ENCODE results near the gene RHOU. TPM values are rescaled to one million over a fixed set of nuclear protein-coding genes. Genes with fewer than 3 reads are reported as not detected.

RHOU gene
- total RNA-seq, 1 donor from 2014 or later: 16.7 TPM

- peak overlapping the region; percentile 71 to 82 (median 81) for H3K9ac ChIP-seq (ENCODE audit: low read depth in 1 of 3, low read length in 3 of 3)
- peak overlapping the region; percentile 43 for H3K27ac ChIP-seq (ENCODE audit: low read depth, low read length)
- H3K36me3 ChIP-seq (ENCODE audit: control insufficient read depth in 3 of 3, insufficient read depth in 3 of 3, low read length in 3 of 3): peaks cover 0 to 6% (median 0%) of the 10 kb centered on the region in 3 donors
- H3K27me3 ChIP-seq (ENCODE audit: control insufficient read depth in 3 of 3, insufficient read depth in 3 of 3, low read length in 3 of 3): no peaks in the 10 kb centered on the region
- H3K4me3 ChIP-seq (ENCODE audit: low read length in 3 of 3): peak overlapping the region; percentile 77 to 80 (median 80)
- peaks cover 18 to 27% (median 24%) of the 10 kb centered on the region in 3 donors for H3K4me1 ChIP-seq (ENCODE audit: control insufficient read depth in 3 of 3, insufficient read depth in 3 of 3, low read length in 3 of 3)
- no peaks in the 10 kb centered on the region for H3K9me3 ChIP-seq (ENCODE audit: control insufficient read depth in 3 of 3, low read length in 3 of 3)
These were observed 750 bp downstream of the RHOU start for GRCh38 chr1:228735871-228736586.

- Histone ChIP-seq H3K4me3 (ENCODE audit: low read length in 3 of 3) (peak overlapping the region; percentile 77 to 80 (median 80)), H3K27ac (ENCODE audit: low read depth, low read length) (peak overlapping the region; percentile 43), H3K4me1 (ENCODE audit: control insufficient read depth in 3 of 3, insufficient read depth in 3 of 3, low read length in 3 of 3) (peaks cover 19 to 30% (median 24%) of the 10 kb centered on the region in 3 donors), H3K27me3 (ENCODE audit: control insufficient read depth in 3 of 3, insufficient read depth in 3 of 3, low read length in 3 of 3) (no peaks in the 10 kb centered on the region), H3K9me3 (ENCODE audit: control insufficient read depth in 3 of 3, low read length in 3 of 3) (no peaks in the 10 kb centered on the region), H3K36me3 (ENCODE audit: control insufficient read depth in 3 of 3, insufficient read depth in 3 of 3, low read length in 3 of 3) (peaks cover 0 to 6% (median 0%) of the 10 kb centered on the region in 3 donors), H3K9ac (ENCODE audit: low read depth in 1 of 3, low read length in 3 of 3) (peak overlapping the region; percentile 71 to 82 (median 81))
These were observed 1.7 kb downstream of the RHOU start for GRCh38 chr1:228736844-228737445.

- Histone ChIP-seq H3K27ac (ENCODE audit: low read depth, low read length) (peak overlapping the region; percentile 43), H3K4me1 (ENCODE audit: control insufficient read depth in 3 of 3, insufficient read depth in 3 of 3, low read length in 3 of 3) (peaks cover 19 to 30% (median 24%) of the 10 kb centered on the region in 3 donors), H3K27me3 (ENCODE audit: control insufficient read depth in 3 of 3, insufficient read depth in 3 of 3, low read length in 3 of 3) (no peaks in the 10 kb centered on the region), H3K4me3 (ENCODE audit: low read length in 3 of 3) (peak overlapping the region; percentile 77 to 80 (median 80)), H3K9me3 (ENCODE audit: control insufficient read depth in 3 of 3, low read length in 3 of 3) (no peaks in the 10 kb centered on the region), H3K9ac (ENCODE audit: low read depth in 1 of 3, low read length in 3 of 3) (peak overlapping the region; percentile 71 to 82 (median 81)), H3K36me3 (ENCODE audit: control insufficient read depth in 3 of 3, insufficient read depth in 3 of 3, low read length in 3 of 3) (peaks cover 3 to 11% (median 6%) of the 10 kb centered on the region in 3 donors)
These were observed 2.3 kb downstream of the RHOU start for GRCh38 chr1:228737601-228738041.

- Histone ChIP-seq H3K4me1 (ENCODE audit: control insufficient read depth in 3 of 3, insufficient read depth in 3 of 3, low read length in 3 of 3) (peaks cover 19 to 26% (median 20%) of the 10 kb centered on the region in 3 donors), H3K9me3 (ENCODE audit: control insufficient read depth in 3 of 3, low read length in 3 of 3) (no peaks in the 10 kb centered on the region), H3K4me3 (ENCODE audit: low read length in 3 of 3) (no peak overlapping the region), H3K9ac (ENCODE audit: low read depth in 1 of 3, low read length in 3 of 3) (peak overlapping the region in 2 of 3 donors; percentile 8 to 38), H3K36me3 (ENCODE audit: control insufficient read depth in 3 of 3, insufficient read depth in 3 of 3, low read length in 3 of 3) (peaks cover 13 to 28% (median 14%) of the 10 kb centered on the region in 3 donors), H3K27me3 (ENCODE audit: control insufficient read depth in 3 of 3, insufficient read depth in 3 of 3, low read length in 3 of 3) (no peaks in the 10 kb centered on the region), H3K27ac (ENCODE audit: low read depth, low read length) (no peak overlapping the region)
These were observed 4.5 kb downstream of the RHOU start for GRCh38 chr1:228739826-228740225.

GRCh38 chr1:228740543-228741317 lies 5.5 kb downstream of the RHOU start:
- no peaks in the 10 kb centered on the region for H3K9me3 ChIP-seq (ENCODE audit: control insufficient read depth in 3 of 3, low read length in 3 of 3)
- H3K27ac ChIP-seq (ENCODE audit: low read depth, low read length): no peak overlapping the region
- H3K36me3 ChIP-seq (ENCODE audit: control insufficient read depth in 3 of 3, insufficient read depth in 3 of 3, low read length in 3 of 3): peaks cover 13 to 28% (median 14%) of the 10 kb centered on the region in 3 donors
- no peak overlapping the region for H3K4me3 ChIP-seq (ENCODE audit: low read length in 3 of 3)
- H3K27me3 ChIP-seq (ENCODE audit: control insufficient read depth in 3 of 3, insufficient read depth in 3 of 3, low read length in 3 of 3): no peaks in the 10 kb centered on the region
- H3K4me1 ChIP-seq (ENCODE audit: control insufficient read depth in 3 of 3, insufficient read depth in 3 of 3, low read length in 3 of 3): peaks cover 19 to 24% (median 21%) of the 10 kb centered on the region in 3 donors
- H3K9ac ChIP-seq (ENCODE audit: low read depth in 1 of 3, low read length in 3 of 3): no peak overlapping the region

GRCh38 chr1:228742281-228742860 lies 7.1 kb downstream of the RHOU start:
- H3K4me1 ChIP-seq (ENCODE audit: control insufficient read depth in 3 of 3, insufficient read depth in 3 of 3, low read length in 3 of 3): peaks cover 8 to 19% (median 15%) of the 10 kb centered on the region in 3 donors
- H3K9me3 ChIP-seq (ENCODE audit: control insufficient read depth in 3 of 3, low read length in 3 of 3): no peaks in the 10 kb centered on the region
- H3K36me3 ChIP-seq (ENCODE audit: control insufficient read depth in 3 of 3, insufficient read depth in 3 of 3, low read length in 3 of 3): peaks cover 13 to 28% (median 18%) of the 10 kb centered on the region in 3 donors
- no peak overlapping the region for H3K4me3 ChIP-seq (ENCODE audit: low read length in 3 of 3)
- no peak overlapping the region for H3K9ac ChIP-seq (ENCODE audit: low read depth in 1 of 3, low read length in 3 of 3)
- no peak overlapping the region for H3K27ac ChIP-seq (ENCODE audit: low read depth, low read length)
- H3K27me3 ChIP-seq (ENCODE audit: control insufficient read depth in 3 of 3, insufficient read depth in 3 of 3, low read length in 3 of 3): no peaks in the 10 kb centered on the region

GRCh38 chr1:228743405-228743804 lies 8.1 kb downstream of the RHOU start:
- Histone ChIP-seq H3K9ac (ENCODE audit: low read depth in 1 of 3, low read length in 3 of 3) (no peak overlapping the region), H3K27ac (ENCODE audit: low read depth, low read length) (no peak overlapping the region), H3K4me3 (ENCODE audit: low read length in 3 of 3) (no peak overlapping the region), H3K9me3 (ENCODE audit: control insufficient read depth in 3 of 3, low read length in 3 of 3) (no peaks in the 10 kb centered on the region), H3K36me3 (ENCODE audit: control insufficient read depth in 3 of 3, insufficient read depth in 3 of 3, low read length in 3 of 3) (peaks cover 13 to 25% (median 18%) of the 10 kb centered on the region in 3 donors), H3K27me3 (ENCODE audit: control insufficient read depth in 3 of 3, insufficient read depth in 3 of 3, low read length in 3 of 3) (no peaks in the 10 kb centered on the region), H3K4me1 (ENCODE audit: control insufficient read depth in 3 of 3, insufficient read depth in 3 of 3, low read length in 3 of 3) (peaks cover 5 to 12% (median 10%) of the 10 kb centered on the region in 3 donors)

GRCh38 chr1:228744356-228744755 lies 9.1 kb downstream of the RHOU start:
- Histone ChIP-seq H3K9ac (ENCODE audit: low read depth in 1 of 3, low read length in 3 of 3) (no peak overlapping the region), H3K9me3 (ENCODE audit: control insufficient read depth in 3 of 3, low read length in 3 of 3) (no peaks in the 10 kb centered on the region), H3K27me3 (ENCODE audit: control insufficient read depth in 3 of 3, insufficient read depth in 3 of 3, low read length in 3 of 3) (no peaks in the 10 kb centered on the region), H3K27ac (ENCODE audit: low read depth, low read length) (no peak overlapping the region), H3K36me3 (ENCODE audit: control insufficient read depth in 3 of 3, insufficient read depth in 3 of 3, low read length in 3 of 3) (peaks cover 13 to 23% (median 18%) of the 10 kb centered on the region in 3 donors), H3K4me1 (ENCODE audit: control insufficient read depth in 3 of 3, insufficient read depth in 3 of 3, low read length in 3 of 3) (peaks cover 5 to 10% (median 9%) of the 10 kb centered on the region in 3 donors), H3K4me3 (ENCODE audit: low read length in 3 of 3) (no peak overlapping the region)

- Histone ChIP-seq H3K4me3 (ENCODE audit: low read length in 3 of 3) (no peak overlapping the region), H3K4me1 (ENCODE audit: control insufficient read depth in 3 of 3, insufficient read depth in 3 of 3, low read length in 3 of 3) (peaks cover 5 to 10% (median 9%) of the 10 kb centered on the region in 3 donors), H3K27me3 (ENCODE audit: control insufficient read depth in 3 of 3, insufficient read depth in 3 of 3, low read length in 3 of 3) (no peaks in the 10 kb centered on the region), H3K36me3 (ENCODE audit: control insufficient read depth in 3 of 3, insufficient read depth in 3 of 3, low read length in 3 of 3) (peaks cover 13 to 23% (median 18%) of the 10 kb centered on the region in 3 donors), H3K27ac (ENCODE audit: low read depth, low read length) (no peak overlapping the region), H3K9me3 (ENCODE audit: control insufficient read depth in 3 of 3, low read length in 3 of 3) (no peaks in the 10 kb centered on the region), H3K9ac (ENCODE audit: low read depth in 1 of 3, low read length in 3 of 3) (no peak overlapping the region)
These were observed 9.6 kb downstream of the RHOU start for GRCh38 chr1:228744918-228745317.
